DMS 273 treated with DMSO at 0.1 percent for 48 hours (cell line): ENCODE measurements around the gene LDAF1.
"Not testable (repeated sequence)": the region's sequence is repeated elsewhere in the genome, so short reads cannot be mapped to it uniquely, and the experiment has no call there.

Source experiments
- DNase-seq: peaks from one replicate; lab custom pipeline; 2025; lab: John Stamatoyannopoulos, UW

Gene LDAF1

GRCh38 chr16:21162661-21163151, 4.2 kb downstream of the LDAF1 start:
- DNase-seq = peak; percentile 20

GRCh38 chr16:21163576-21163975, 5.1 kb downstream of the LDAF1 start:
- no peak for DNase-seq

GRCh38 chr16:21164521-21165168, 6.2 kb downstream of the LDAF1 start:
- DNase-seq = no peak

GRCh38 chr16:21166561-21166961, 8.1 kb downstream of the LDAF1 start:
- DNase-seq = no peak

GRCh38 chr16:21167360-21167759, 8.9 kb downstream of the LDAF1 start:
- no peak for DNase-seq

GRCh38 chr16:21167929-21168602, 9.6 kb downstream of the LDAF1 start:
- DNase-seq = no peak

- DNase-seq = no peak
Measured at GRCh38 chr16:21169249-21169981, 10.9 kb downstream of the LDAF1 start.

GRCh38 chr16:21170116-21170515, 11.6 kb downstream of the LDAF1 start:
- not testable (repeated sequence) for DNase-seq

GRCh38 chr16:21172650-21173049, 14.2 kb downstream of the LDAF1 start:
- no peak for DNase-seq

GRCh38 chr16:21175397-21175796, 16.9 kb downstream of the LDAF1 start:
- no peak for DNase-seq

GRCh38 chr16:21179126-21179982, 20.9 kb downstream of the LDAF1 start:
- no peak for DNase-seq

- DNase-seq = no peak
Measured at GRCh38 chr16:21179983-21180365, 21.5 kb downstream of the LDAF1 start.

GRCh38 chr16:21183995-21184394, 25.5 kb downstream of the LDAF1 start:
- no peak for DNase-seq

GRCh38 chr16:21184834-21185233, 26.4 kb downstream of the LDAF1 start:
- no peak for DNase-seq

- no peak for DNase-seq
Measured at GRCh38 chr16:21185659-21186325, 27.3 kb downstream of the LDAF1 start.

- DNase-seq = no peak
Measured at GRCh38 chr16:21186326-21186691, 27.8 kb downstream of the LDAF1 start.

- no peak for DNase-seq
Measured at GRCh38 chr16:21189311-21189710, 30.8 kb downstream of the LDAF1 start.

GRCh38 chr16:21190013-21190412, 31.5 kb downstream of the LDAF1 start:
- DNase-seq = no peak

GRCh38 chr16:21190599-21190998, 32.1 kb downstream of the LDAF1 start:
- no peak for DNase-seq

GRCh38 chr16:21192991-21193390, 34.5 kb downstream of the LDAF1 start:
- no peak for DNase-seq

- no peak for DNase-seq
Measured at GRCh38 chr16:21194771-21195301, 36.4 kb downstream of the LDAF1 start.
